HFF-Myc (cell line): ENCODE measurements around the gene RNMT.
"Not testable (repeated sequence)": the region's sequence is repeated elsewhere in the genome, so short reads cannot be mapped to it uniquely, and the experiment has no call there.

Experiments
- DNase-seq: peaks from one replicate; pipeline ENCODE4 v3.0.0-alpha.2; 2011; ENCODE audit warnings: low read depth; ENCODE audit errors: extremely low read depth
- H3K4me3 ChIP-seq: replicated peaks from 2 replicates; pipeline ENCODE4 v1.5.1; 2011; ENCODE audit warnings: low read depth, mild to moderate bottlenecking, control low read depth, low read length
- TF ChIP-seq, protein P1 (sequence below): IDR thresholded peaks from 2 replicates; pipeline ENCODE4 v1.5.1; 2012; ENCODE audit warnings: mild to moderate bottlenecking, low read depth, low read length, control low read depth; ENCODE audit errors: missing control alignments

The RNMT gene

DNA sequence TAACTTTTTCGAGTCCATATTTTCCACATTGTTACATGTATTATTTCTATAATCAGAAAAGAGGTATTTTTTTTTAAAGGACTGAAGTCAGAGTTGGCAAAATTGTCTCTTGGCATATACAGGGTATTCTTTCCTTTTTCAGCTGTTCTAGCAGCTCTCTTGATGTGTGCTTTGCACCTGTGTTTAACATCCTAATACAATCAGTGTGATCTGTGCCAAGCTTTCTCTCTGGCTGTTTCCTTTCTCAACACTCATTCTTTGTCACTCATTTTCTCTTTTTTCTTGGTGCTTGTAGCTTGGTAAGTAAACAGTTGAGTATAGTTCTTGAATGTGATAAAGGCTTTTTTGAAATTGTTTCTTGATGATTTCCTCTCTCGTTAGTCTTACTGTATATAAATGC lies 9.2 kb downstream of the RNMT start:
- TF ChIP-seq, protein P1, sequence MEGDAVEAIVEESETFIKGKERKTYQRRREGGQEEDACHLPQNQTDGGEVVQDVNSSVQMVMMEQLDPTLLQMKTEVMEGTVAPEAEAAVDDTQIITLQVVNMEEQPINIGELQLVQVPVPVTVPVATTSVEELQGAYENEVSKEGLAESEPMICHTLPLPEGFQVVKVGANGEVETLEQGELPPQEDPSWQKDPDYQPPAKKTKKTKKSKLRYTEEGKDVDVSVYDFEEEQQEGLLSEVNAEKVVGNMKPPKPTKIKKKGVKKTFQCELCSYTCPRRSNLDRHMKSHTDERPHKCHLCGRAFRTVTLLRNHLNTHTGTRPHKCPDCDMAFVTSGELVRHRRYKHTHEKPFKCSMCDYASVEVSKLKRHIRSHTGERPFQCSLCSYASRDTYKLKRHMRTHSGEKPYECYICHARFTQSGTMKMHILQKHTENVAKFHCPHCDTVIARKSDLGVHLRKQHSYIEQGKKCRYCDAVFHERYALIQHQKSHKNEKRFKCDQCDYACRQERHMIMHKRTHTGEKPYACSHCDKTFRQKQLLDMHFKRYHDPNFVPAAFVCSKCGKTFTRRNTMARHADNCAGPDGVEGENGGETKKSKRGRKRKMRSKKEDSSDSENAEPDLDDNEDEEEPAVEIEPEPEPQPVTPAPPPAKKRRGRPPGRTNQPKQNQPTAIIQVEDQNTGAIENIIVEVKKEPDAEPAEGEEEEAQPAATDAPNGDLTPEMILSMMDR = no peak
- DNase-seq = no peak
- H3K4me3 ChIP-seq = no peak overlapping the region

DNA sequence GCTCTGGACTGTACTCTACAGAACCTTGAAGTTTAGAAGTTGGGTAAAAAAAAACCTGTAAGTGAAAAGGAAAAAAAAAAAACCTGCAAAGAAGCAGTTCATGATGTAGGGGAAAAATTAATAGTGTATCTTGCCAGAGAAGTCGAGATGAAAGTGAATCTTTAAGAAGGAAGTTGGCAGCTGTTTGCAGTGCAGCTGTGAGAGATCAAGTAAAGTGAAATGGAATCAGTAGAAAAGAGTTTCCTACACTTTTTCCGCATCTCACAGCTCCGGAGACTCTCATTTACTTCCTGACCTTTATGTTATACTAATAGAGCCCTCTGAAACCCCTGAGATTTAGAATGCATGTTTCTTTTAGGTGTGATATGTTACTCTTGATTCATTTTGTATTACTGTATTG lies 19.2 kb downstream of the RNMT start:
- TF ChIP-seq, protein P1 = no peak
- DNase-seq = no peak

DNA sequence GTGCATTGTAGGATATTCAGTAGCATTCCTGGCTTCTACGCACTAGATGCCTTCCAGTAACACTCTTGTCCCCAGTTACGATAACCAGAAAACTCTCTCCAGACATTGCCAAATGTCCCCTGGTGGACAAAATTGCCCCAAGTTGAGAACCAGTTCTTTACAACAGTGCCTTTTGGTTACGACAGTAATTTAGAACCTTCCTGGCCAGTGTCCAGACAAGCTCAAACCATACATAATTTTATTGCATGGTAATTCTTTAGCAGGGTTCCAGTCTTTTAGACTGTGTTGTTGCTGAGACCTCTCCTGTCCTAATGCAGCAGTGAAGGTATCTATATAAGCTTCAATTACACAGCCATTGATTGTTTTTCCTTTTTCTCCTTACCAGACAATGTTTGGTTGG lies 20.2 kb downstream of the RNMT start:
- TF ChIP-seq, protein P1 = no peak
- no peak overlapping the region for H3K4me3 ChIP-seq
- DNase-seq = no peak

More for the DNA sequence above, 19.2 kb downstream of the RNMT start:
- no peak overlapping the region for H3K4me3 ChIP-seq

DNA sequence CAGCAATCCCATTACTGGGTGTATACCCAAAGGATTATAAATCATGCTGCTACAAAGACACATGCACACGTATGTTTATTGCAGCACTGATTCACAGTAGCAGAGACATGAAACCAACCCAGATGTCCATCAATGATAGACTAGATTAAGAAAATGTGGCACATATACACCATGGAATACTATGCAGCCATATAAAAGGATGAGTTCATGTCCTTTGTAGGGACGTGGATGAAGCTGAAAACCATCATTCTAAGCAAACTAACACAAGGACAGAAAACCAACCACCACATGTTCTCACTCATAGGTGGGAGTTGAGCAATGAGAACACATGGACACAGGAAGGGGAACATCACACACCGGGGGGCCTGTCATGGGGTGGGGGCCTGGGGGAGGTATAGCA lies 25.1 kb downstream of the RNMT start:
- DNase-seq = not testable (repeated sequence)

DNA sequence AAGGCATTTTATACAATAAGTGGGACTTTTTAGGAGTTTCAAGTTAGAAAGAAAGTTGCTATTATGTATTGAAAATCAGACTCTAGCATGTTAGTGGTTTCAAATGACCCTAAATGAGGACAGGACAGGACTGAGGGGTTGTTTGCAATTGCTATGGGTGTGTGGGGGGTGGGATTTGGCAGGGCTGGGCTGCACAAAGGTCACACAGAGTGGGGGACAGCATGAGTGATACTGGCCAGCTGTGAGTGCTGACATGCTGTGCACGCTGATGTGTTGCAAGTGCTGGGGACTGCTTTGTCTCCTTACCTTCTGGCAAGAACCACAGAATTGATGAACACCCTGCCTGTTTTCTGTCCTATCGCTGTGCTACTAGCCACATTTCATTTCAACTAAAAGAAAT lies 29.8 kb downstream of the RNMT start:
- DNase-seq = no peak
- no peak overlapping the region for H3K4me3 ChIP-seq
- TF ChIP-seq, protein P1 = no peak

More for the DNA sequence above, 25.1 kb downstream of the RNMT start:
- H3K4me3 ChIP-seq = not testable (repeated sequence)

DNA sequence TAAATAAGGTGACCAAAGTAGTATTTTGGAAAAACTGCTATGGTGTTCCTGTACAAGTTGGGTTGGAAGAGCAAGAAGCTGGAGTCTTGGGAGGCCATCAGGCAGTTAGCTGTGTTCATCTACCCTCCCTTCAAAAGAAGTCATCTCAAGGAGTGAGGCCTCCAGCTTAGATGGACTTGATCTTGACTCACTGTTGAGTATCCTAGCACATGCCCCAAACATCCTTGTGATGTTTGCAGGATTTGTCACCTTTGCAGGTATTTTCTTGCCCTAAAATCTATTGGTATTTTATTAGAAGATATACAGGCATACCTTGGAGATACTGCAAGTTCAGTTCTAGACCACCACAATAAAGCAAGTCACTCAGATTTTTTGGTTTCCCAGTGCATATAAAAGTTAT lies 30.2 kb downstream of the RNMT start:
- no peak overlapping the region for H3K4me3 ChIP-seq
- no peak for DNase-seq
- TF ChIP-seq, protein P1 = no peak

DNA sequence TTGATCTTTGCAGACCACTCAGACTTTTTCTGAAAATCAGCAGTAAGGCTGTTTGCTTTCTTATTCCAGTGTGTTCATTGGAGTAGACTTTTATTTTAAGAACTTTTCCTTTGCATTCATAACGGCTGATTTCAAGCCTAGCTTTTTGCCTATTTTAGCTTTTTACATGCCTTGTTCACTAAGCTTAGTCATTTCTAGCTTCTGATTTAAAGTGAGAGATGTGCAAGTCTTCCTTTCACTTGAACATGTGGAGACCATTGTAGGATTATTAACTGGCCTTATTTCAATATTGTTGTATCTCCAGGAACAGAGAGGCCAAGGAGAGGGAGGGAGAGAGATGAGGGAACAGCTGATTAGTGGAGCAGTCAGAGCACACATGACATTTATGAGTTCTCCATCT lies 32.1 kb downstream of the RNMT start:
- no peak for DNase-seq
- no peak overlapping the region for H3K4me3 ChIP-seq
- TF ChIP-seq, protein P1 = no peak
